Neural cell (in vitro differentiated cells): ENCODE measurements around the gene LRGUK. TPM values are rescaled to one million over a fixed set of nuclear protein-coding genes. Genes with fewer than 3 reads are reported as not detected.

Experiments
- H2AFZ ChIP-seq: fragments of 200-600, 300-800 bp; sonication (generic), shearing (Covaris generic); 2 replicates; pipeline ENCODE4 v1.6.0; 2014; ENCODE audit warnings: low read depth, mild to moderate bottlenecking, antibody characterized with exemption, low read length, moderate library complexity
- H3F3A ChIP-seq: fragments of 200-600 bp; shearing (Covaris generic); 2 replicates; pipeline ENCODE4 v1.6.1; 2016; ENCODE audit warnings: mild to moderate bottlenecking, moderate library complexity, mixed read lengths, antibody characterized with exemption, low read length; ENCODE audit not compliant: insufficient read depth, poor library complexity, severe bottlenecking
- H3K27ac ChIP-seq: fragments of 200-600, 300-800 bp; sonication (generic), shearing (Covaris generic); 2 replicates; pipeline ENCODE4 v1.5.1; 2014; ENCODE audit warnings: mild to moderate bottlenecking, low read length, moderate library complexity
- H3K27me3 ChIP-seq: fragments of 300-800, 200-600 bp; sonication (generic), shearing (Covaris generic); 2 replicates; pipeline ENCODE4 v1.6.0; 2014; ENCODE audit warnings: mild to moderate bottlenecking, low read depth, low read length, moderate library complexity; ENCODE audit not compliant: insufficient read depth
- H3K36me3 ChIP-seq: fragments of 300-800, 200-600 bp; sonication (generic), shearing (Covaris generic); 2 replicates; pipeline ENCODE4 v1.5.1; 2014; ENCODE audit warnings: mild to moderate bottlenecking, antibody characterized with exemption, low read length, moderate library complexity; ENCODE audit not compliant: insufficient read depth
- H3K4me2 ChIP-seq: fragments of 300-800, 200-600 bp; sonication (generic), shearing (Covaris generic); 2 replicates; pipeline ENCODE4 v1.6.0; 2014; ENCODE audit warnings: mild to moderate bottlenecking, low read length
- H3K4me3 ChIP-seq: fragments of 300-800, 200-600 bp; sonication (generic), shearing (Covaris generic); 2 replicates; pipeline ENCODE4 v1.5.1; 2014; ENCODE audit warnings: mild to moderate bottlenecking, low read length, moderate library complexity
- H3K79me2 ChIP-seq: fragments of 200-600 bp; shearing (Covaris generic); replicated peaks from 2 replicates; pipeline ENCODE4 v1.6.0; 2014; ENCODE audit warnings: mild to moderate bottlenecking, low read length, moderate library complexity; ENCODE audit not compliant: insufficient read depth
- H3K9ac ChIP-seq: fragments of 300-800, 200-600 bp; sonication (generic), shearing (Covaris generic); 2 replicates; pipeline ENCODE4 v1.6.1; 2016; ENCODE audit warnings: mild to moderate bottlenecking, low read length, mixed read lengths
- H3K9me2 ChIP-seq: fragments of 200-600 bp; shearing (Covaris generic); 2 replicates; pipeline ENCODE4 v1.6.1; 2016; ENCODE audit warnings: mild to moderate bottlenecking, low read length, mixed read lengths; ENCODE audit not compliant: insufficient read depth
- H3K9me3 ChIP-seq: fragments of 200-600, 300-800 bp; sonication (generic), shearing (Covaris generic); 2 replicates; pipeline ENCODE4 v1.6.1; 2016; ENCODE audit warnings: mild to moderate bottlenecking, mixed run types, low read length, moderate library complexity, mixed read lengths
- H4K20me1 ChIP-seq: fragments of 200-600 bp; shearing (Covaris generic); 2 replicates; pipeline ENCODE4 v1.6.1; 2016; ENCODE audit warnings: mild to moderate bottlenecking, mixed run types; ENCODE audit not compliant: insufficient read depth
- EP300 ChIP-seq: fragments of 450-650 bp; conservative IDR thresholded peaks from 2 replicates; pipeline ENCODE4 v1.6.1; 2014; ENCODE audit warnings: antibody characterized with exemption, mild to moderate bottlenecking, moderate library complexity; ENCODE audit not compliant: poor library complexity, severe bottlenecking
- EZH2 ChIP-seq: fragments of 200-600, 300-800 bp; shearing (Covaris generic), sonication (generic); IDR thresholded peaks from 2 replicates; pipeline ENCODE4 v1.6.1; 2014; ENCODE audit warnings: antibody characterized with exemption, low read length, borderline replicate concordance, mild to moderate bottlenecking; ENCODE audit not compliant: insufficient read depth, poor library complexity, severe bottlenecking
- MXI1 ChIP-seq: fragments of 450-650 bp; conservative IDR thresholded peaks from 2 replicates; pipeline ENCODE4 v1.6.1; 2014; ENCODE audit warnings: antibody characterized with exemption, mild to moderate bottlenecking; ENCODE audit not compliant: poor library complexity, severe bottlenecking
- POLR2AphosphoS5 ChIP-seq: IDR thresholded peaks from 2 replicates; pipeline ENCODE4 v1.6.1; 2012
- RAD21 ChIP-seq: fragments of 450-650 bp; conservative IDR thresholded peaks from 2 replicates; pipeline ENCODE4 v1.6.1; 2014; ENCODE audit warnings: antibody characterized with exemption, mild to moderate bottlenecking, moderate library complexity
- SMC3 ChIP-seq: fragments of 450-650 bp; conservative IDR thresholded peaks from 2 replicates; pipeline ENCODE4 v1.6.1; 2014; ENCODE audit warnings: antibody characterized with exemption, mild to moderate bottlenecking, moderate library complexity; ENCODE audit not compliant: poor library complexity
- TAF1 ChIP-seq: IDR thresholded peaks from 2 replicates; pipeline ENCODE4 v1.6.1; 2012; ENCODE audit warnings: low read depth
- polyA plus RNA-seq: library from polyadenylated mRNA; depleted of rRNA; stranded (reverse); fragments of >200 nt; gene quantifications from 2 replicates; pipeline ENCODE4 v1.2.3, GENCODE V29; 2014
- TF ChIP-seq, protein P1 (sequence below): IDR thresholded peaks from 2 replicates; pipeline ENCODE4 v1.6.1; 2012; ENCODE audit warnings: borderline replicate concordance
- TF ChIP-seq, protein P2 (sequence below): fragments of 450-650 bp; IDR thresholded peaks from 2 replicates; pipeline ENCODE4 v1.5.1; 2014; ENCODE audit warnings: antibody characterized with exemption, mild to moderate bottlenecking, moderate library complexity; ENCODE audit not compliant: poor library complexity, severe bottlenecking

The LRGUK gene
- polyA plus RNA-seq, 1 donor from 2014 or later = 4.9 TPM

DNA sequence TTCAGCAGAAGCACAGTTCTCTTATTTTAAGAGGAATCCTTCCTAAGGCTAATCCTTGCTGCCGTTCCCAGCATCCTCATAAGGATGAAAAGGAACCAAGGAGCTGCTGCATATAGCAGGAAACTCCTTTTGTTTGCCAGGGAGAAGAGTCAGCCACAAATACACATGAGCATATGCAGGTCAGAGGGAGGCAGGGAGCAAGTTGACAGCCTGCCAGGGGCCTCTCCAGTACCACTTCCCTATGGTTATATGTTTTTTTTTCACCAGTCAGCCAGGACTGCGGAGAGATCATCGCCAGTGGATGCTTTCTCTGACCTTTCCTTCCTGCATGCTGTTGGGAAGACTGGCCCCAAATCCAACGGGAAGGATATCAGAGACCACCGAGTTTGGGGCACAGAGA is 149.8 kb downstream of the LRGUK start:
- H3K9me2 ChIP-seq = no peaks in the 10 kb centered on the region
- no peaks in the 10 kb centered on the region for H3K79me2 ChIP-seq
- H4K20me1 ChIP-seq = no peaks in the 10 kb centered on the region
- H3K4me2 ChIP-seq = no peak overlapping the region
- H3F3A ChIP-seq = no peaks in the 10 kb centered on the region
- TF ChIP-seq TAF1 (no peak), MXI1 (no peak), EZH2 (no peak), POLR2AphosphoS5 (no peak)
- TF ChIP-seq, protein P1, sequence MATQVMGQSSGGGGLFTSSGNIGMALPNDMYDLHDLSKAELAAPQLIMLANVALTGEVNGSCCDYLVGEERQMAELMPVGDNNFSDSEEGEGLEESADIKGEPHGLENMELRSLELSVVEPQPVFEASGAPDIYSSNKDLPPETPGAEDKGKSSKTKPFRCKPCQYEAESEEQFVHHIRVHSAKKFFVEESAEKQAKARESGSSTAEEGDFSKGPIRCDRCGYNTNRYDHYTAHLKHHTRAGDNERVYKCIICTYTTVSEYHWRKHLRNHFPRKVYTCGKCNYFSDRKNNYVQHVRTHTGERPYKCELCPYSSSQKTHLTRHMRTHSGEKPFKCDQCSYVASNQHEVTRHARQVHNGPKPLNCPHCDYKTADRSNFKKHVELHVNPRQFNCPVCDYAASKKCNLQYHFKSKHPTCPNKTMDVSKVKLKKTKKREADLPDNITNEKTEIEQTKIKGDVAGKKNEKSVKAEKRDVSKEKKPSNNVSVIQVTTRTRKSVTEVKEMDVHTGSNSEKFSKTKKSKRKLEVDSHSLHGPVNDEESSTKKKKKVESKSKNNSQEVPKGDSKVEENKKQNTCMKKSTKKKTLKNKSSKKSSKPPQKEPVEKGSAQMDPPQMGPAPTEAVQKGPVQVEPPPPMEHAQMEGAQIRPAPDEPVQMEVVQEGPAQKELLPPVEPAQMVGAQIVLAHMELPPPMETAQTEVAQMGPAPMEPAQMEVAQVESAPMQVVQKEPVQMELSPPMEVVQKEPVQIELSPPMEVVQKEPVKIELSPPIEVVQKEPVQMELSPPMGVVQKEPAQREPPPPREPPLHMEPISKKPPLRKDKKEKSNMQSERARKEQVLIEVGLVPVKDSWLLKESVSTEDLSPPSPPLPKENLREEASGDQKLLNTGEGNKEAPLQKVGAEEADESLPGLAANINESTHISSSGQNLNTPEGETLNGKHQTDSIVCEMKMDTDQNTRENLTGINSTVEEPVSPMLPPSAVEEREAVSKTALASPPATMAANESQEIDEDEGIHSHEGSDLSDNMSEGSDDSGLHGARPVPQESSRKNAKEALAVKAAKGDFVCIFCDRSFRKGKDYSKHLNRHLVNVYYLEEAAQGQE = no peak
- TF ChIP-seq, protein P2, sequence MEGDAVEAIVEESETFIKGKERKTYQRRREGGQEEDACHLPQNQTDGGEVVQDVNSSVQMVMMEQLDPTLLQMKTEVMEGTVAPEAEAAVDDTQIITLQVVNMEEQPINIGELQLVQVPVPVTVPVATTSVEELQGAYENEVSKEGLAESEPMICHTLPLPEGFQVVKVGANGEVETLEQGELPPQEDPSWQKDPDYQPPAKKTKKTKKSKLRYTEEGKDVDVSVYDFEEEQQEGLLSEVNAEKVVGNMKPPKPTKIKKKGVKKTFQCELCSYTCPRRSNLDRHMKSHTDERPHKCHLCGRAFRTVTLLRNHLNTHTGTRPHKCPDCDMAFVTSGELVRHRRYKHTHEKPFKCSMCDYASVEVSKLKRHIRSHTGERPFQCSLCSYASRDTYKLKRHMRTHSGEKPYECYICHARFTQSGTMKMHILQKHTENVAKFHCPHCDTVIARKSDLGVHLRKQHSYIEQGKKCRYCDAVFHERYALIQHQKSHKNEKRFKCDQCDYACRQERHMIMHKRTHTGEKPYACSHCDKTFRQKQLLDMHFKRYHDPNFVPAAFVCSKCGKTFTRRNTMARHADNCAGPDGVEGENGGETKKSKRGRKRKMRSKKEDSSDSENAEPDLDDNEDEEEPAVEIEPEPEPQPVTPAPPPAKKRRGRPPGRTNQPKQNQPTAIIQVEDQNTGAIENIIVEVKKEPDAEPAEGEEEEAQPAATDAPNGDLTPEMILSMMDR = no peak
- H3K4me3 ChIP-seq = no peak overlapping the region
- H3K27ac ChIP-seq = no peak overlapping the region
- H3K9me3 ChIP-seq = no peaks in the 10 kb centered on the region
- no peak overlapping the region for H2AFZ ChIP-seq
- no peaks in the 10 kb centered on the region for H3K27me3 ChIP-seq
- no peak overlapping the region for H3K9ac ChIP-seq
- H3K36me3 ChIP-seq = no peaks in the 10 kb centered on the region

DNA sequence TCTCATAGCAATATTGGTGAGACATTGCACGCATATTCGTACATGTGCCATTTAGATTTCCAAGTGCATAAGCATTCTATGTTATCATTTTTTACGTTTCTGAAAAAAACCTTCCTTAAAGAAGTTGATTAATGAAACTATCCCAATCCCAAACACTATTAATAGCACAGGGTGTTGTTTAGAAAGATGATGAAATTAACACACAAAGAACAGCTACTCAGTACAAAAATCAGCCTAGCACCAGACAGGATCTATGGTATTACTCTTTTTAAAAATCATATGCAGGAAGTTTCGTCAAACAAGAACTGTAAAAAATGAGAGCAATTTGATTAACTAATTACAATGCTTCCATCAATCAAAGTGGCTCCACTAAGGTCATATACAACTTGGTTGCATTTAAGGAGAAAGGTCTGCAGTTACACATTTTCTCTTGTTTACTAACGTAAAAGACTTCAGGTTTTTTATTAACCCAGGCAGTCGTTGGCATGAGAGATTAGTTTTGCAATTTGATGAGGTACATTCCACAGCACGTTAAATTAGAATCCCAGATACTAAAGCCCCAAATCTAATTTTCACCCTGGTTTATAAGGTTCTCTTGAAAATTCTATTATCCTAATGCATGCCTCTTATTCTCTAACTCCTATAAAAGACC is 151.5 kb downstream of the LRGUK start:
- H3K9me3 ChIP-seq = no peaks in the 10 kb centered on the region

More for the DNA sequence above, 151.5 kb downstream of the LRGUK start:
- Histone ChIP-seq H3K27me3 (no peaks in the 10 kb centered on the region), H3K27ac (no peak overlapping the region), H4K20me1 (no peaks in the 10 kb centered on the region), H3K9ac (no peak overlapping the region), H2AFZ (no peak overlapping the region), H3K79me2 (no peaks in the 10 kb centered on the region), H3K9me2 (no peaks in the 10 kb centered on the region), H3K4me2 (no peak overlapping the region), H3K36me3 (no peaks in the 10 kb centered on the region), H3F3A (no peaks in the 10 kb centered on the region), H3K4me3 (no peak overlapping the region)
- TF ChIP-seq EP300 (no peak), POLR2AphosphoS5 (no peak), SMC3 (no peak), MXI1 (no peak), RAD21 (no peak), EZH2 (no peak), TAF1 (no peak)
- TF ChIP-seq, protein P2 = no peak
- TF ChIP-seq, protein P1 = no peak
